Stimulated activated CD8-positive, alpha-beta memory T cell treated with anti-CD3 and anti-CD28 coated beads, Interleukin-15, amount 100 ng/mL, for 4 hours (primary cell): ENCODE data around the gene SDC1.

ENCODE experiments used
- DNase-seq, 2 donors: peaks; one replicate each; pipeline ENCODE4 v3.0.0-alpha.2; 2020; ENCODE audit warnings: low read depth in 2 of 2

The SDC1 gene

GRCh38 chr2:20170704-20171250, 54.2 kb downstream of the SDC1 start:
- DNase-seq = no peak

GRCh38 chr2:20169796-20170703, 54.9 kb downstream of the SDC1 start:
- DNase-seq = no peak

GRCh38 chr2:20168727-20169696, 55.9 kb downstream of the SDC1 start:
- no peak for DNase-seq

- no peak for DNase-seq
Measured at GRCh38 chr2:20168048-20168726, 56.7 kb downstream of the SDC1 start.

GRCh38 chr2:20167356-20167755, 57.6 kb downstream of the SDC1 start:
- no peak for DNase-seq

- no peak for DNase-seq
Measured at GRCh38 chr2:20165677-20166509, 59.0 kb downstream of the SDC1 start.

GRCh38 chr2:20164734-20165478, 60.0 kb downstream of the SDC1 start:
- no peak for DNase-seq

GRCh38 chr2:20164061-20164733, 60.7 kb downstream of the SDC1 start:
- no peak for DNase-seq

- DNase-seq = no peak
Measured at GRCh38 chr2:20159411-20160070, 65.4 kb downstream of the SDC1 start.

GRCh38 chr2:20157193-20157891, 67.6 kb downstream of the SDC1 start:
- DNase-seq = no peak

- DNase-seq = no peak
Measured at GRCh38 chr2:20156836-20157192, 68.1 kb downstream of the SDC1 start.

- DNase-seq = no peak
Measured at GRCh38 chr2:20156076-20156759, 68.7 kb downstream of the SDC1 start.

- DNase-seq = no peak
Measured at GRCh38 chr2:20153131-20153851, 71.6 kb downstream of the SDC1 start.

- DNase-seq = no peak
Measured at GRCh38 chr2:20150806-20151571, 73.9 kb downstream of the SDC1 start.
